B cell (primary cell): Measurements from ENCODE around the gene RUBCNL. TPM values are rescaled to one million over a fixed set of nuclear protein-coding genes. Genes with fewer than 3 reads are reported as not detected.
A peak's percentile ranks its signal among the peaks of the same experiment; 100 is the strongest.

Experiments
- ATAC-seq: fragments of 200-7000 bp; cut with Tn5 transposase; one replicate; pipeline ENCODE4 v1.10.0; 2021; ENCODE audit warnings: low read depth, mild to moderate bottlenecking, moderate number of reproducible peaks, moderate library complexity
- CTCF ChIA-PET: fragments of 350-600 bp; sonication (Branson Sonifier 250); formaldehyde crosslinking; loops from one replicate; lab custom pipeline; 2021; ENCODE audit warnings: antibody characterized with exemption, inconsistent platforms; lab: Charles Lee
- POLR2A ChIA-PET: fragments of 350-600 bp; sonication (Branson Sonifier 250); formaldehyde crosslinking; loops from one replicate; lab custom pipeline; 2021; ENCODE audit warnings: antibody characterized with exemption; lab: Charles Lee
- DNase-seq: peaks from one replicate; pipeline ENCODE4 v3.0.0; 2013
- H2AFZ ChIP-seq: 2 replicates; pipeline ENCODE4 v1.6.1; 2012; ENCODE audit warnings: mild to moderate bottlenecking, low read depth, low read length; ENCODE audit not compliant: insufficient read depth, poor library complexity, severe bottlenecking
- H3K27ac ChIP-seq, 2 donors: 1 replicate in 1 of 2; 2 replicates in 1 of 2; pipeline ENCODE4 v1.5.1; 2012 to 2013; ENCODE audit warnings: low read length in 2 of 2, mild to moderate bottlenecking in 2 of 2, moderate library complexity in 1 of 2
- H3K27me3 ChIP-seq, 4 experiments: fragments of 200-600 bp in 1 of 4; sonication (generic) in 1 of 4; replicated peaks in 1 of 4; 1 replicate in 2 of 4; 2 replicates in 2 of 4; pipeline versions ENCODE4 v1.6.1 to v1.7.0; 2013 to 2016; ENCODE audit warnings: low read length in 3 of 4, mild to moderate bottlenecking in 2 of 4, mixed read lengths in 1 of 4, moderate library complexity in 1 of 4; ENCODE audit not compliant: insufficient read depth in 4 of 4, control insufficient read depth in 3 of 4; ENCODE audit errors: control extremely low read depth in 1 of 4
- H3K36me3 ChIP-seq, 2 experiments: replicated peaks in 1 of 2; 1 replicate in 1 of 2; 2 replicates in 1 of 2; pipeline versions ENCODE4 v1.6.1 to v1.7.1; 2013; ENCODE audit warnings: low read length in 1 of 2; ENCODE audit not compliant: insufficient read depth in 2 of 2, control insufficient read depth in 1 of 2; ENCODE audit errors: control extremely low read depth in 1 of 2, extremely low read depth in 1 of 2
- H3K4me1 ChIP-seq, 2 donors: fragments of 200-600 bp in 1 of 2; sonication (generic) in 1 of 2; 1 replicate in 1 of 2; 2 replicates in 1 of 2; pipeline versions ENCODE4 v1.5.1 to v1.6.1; 2013 to 2017; ENCODE audit warnings: low read length in 2 of 2; ENCODE audit not compliant: control insufficient read depth in 2 of 2, insufficient read depth in 2 of 2
- H3K4me2 ChIP-seq: replicated peaks from 2 replicates; pipeline ENCODE3; 2012; ENCODE audit warnings: mild to moderate bottlenecking, low read depth, low read length; ENCODE audit not compliant: poor library complexity, severe bottlenecking
- H3K4me3 ChIP-seq, 5 experiments: fragments of 200-600 bp in 1 of 5; sonication (generic) in 1 of 5; 1 replicate in 3 of 5; 2 replicates in 2 of 5; pipeline versions ENCODE4 v1.5.1 to v1.7.0; 2011 to 2016; ENCODE audit warnings: low read length in 4 of 5, mild to moderate bottlenecking in 4 of 5, low read depth in 2 of 5, control low read depth in 1 of 5, moderate library complexity in 1 of 5; ENCODE audit not compliant: insufficient read depth in 1 of 5; ENCODE audit errors: control extremely low read depth in 1 of 5, extremely low read depth in 1 of 5
- H3K79me2 ChIP-seq: fragments of 200-600 bp; sonication (generic); one replicate; pipeline ENCODE4 v1.6.0; 2016; ENCODE audit warnings: low read length; ENCODE audit not compliant: control insufficient read depth, insufficient read depth
- H3K9ac ChIP-seq: fragments of 200-600 bp; sonication (generic); 2 replicates; pipeline ENCODE4 v1.6.1; 2017; ENCODE audit warnings: mild to moderate bottlenecking, low read length, moderate library complexity
- H3K9me3 ChIP-seq, 3 donors: one replicate each; pipeline versions ENCODE4 v1.6.1 to v1.7.1; 2013; ENCODE audit warnings: low read length in 2 of 3; ENCODE audit not compliant: control insufficient read depth in 2 of 3, insufficient read depth in 1 of 3; ENCODE audit errors: control extremely low read depth in 1 of 3
- H4K20me1 ChIP-seq: 2 replicates; pipeline ENCODE4 v1.6.0; 2012; ENCODE audit warnings: mild to moderate bottlenecking, low read length; ENCODE audit not compliant: insufficient read depth, control insufficient read depth, poor library complexity, severe bottlenecking
- H3K27ac Mint-ChIP-seq: one replicate; pipeline ENCODE4 v1.8.0; 2021; ENCODE audit warnings: mixed read lengths
- H3K27me3 Mint-ChIP-seq: one replicate; pipeline ENCODE4 v1.8.0; 2021; ENCODE audit warnings: mixed read lengths
- H3K4me1 Mint-ChIP-seq: one replicate; pipeline ENCODE4 v1.8.0; 2021; ENCODE audit warnings: mixed read lengths
- H3K4me3 Mint-ChIP-seq: one replicate; pipeline ENCODE4 v1.8.0; 2021; ENCODE audit warnings: mixed read lengths
- H3K9me3 Mint-ChIP-seq: one replicate; pipeline ENCODE4 v1.8.0; 2022; ENCODE audit warnings: mixed read lengths; ENCODE audit not compliant: insufficient read depth
- EZH2 ChIP-seq: IDR thresholded peaks from 2 replicates; pipeline ENCODE4 v1.6.1; 2012; ENCODE audit warnings: borderline replicate concordance, low read depth, mild to moderate bottlenecking, moderate library complexity, low read length; ENCODE audit not compliant: insufficient read depth, poor library complexity, severe bottlenecking
- WGBS: methylation state at CpG from one replicate; pipeline ENCODE4 v1.1.5; 2013; ENCODE audit warnings: missing lambda C conversion rate; ENCODE audit not compliant: insufficient coverage; 5-methylcytosine and 5-hydroxymethylcytosine counted together
- intact Hi-C: fragments of 100-400 bp; cut with micrococcal nuclease; formaldehyde crosslinking; loops from one replicate; pipeline ENCODE4 v1.10.0; 2022
- polyA plus RNA-seq: library from polyadenylated mRNA; depleted of rRNA; stranded (reverse); fragments of >200 nt; gene quantifications from 2 replicates; pipeline ENCODE4 v1.2.3, GENCODE V29; 2012
- total RNA-seq, 2 donors: library from RNA; stranded (reverse); fragments of 120-200 nt in 1 of 2; gene quantifications; 1 replicate in 1 of 2; 2 replicates in 1 of 2; pipeline versions ENCODE4 v1.2.3 to v1.2.4, GENCODE V29; 2013 to 2022
- TF ChIP-seq, protein P1 (sequence below): fragments of 200-600 bp; IDR thresholded peaks from one replicate; pipeline ENCODE4 v1.8.0; 2022; ENCODE audit warnings: antibody characterized with exemption, mild to moderate bottlenecking

RUBCNL gene
- total and polyA plus RNA-seq, 2 donors (not counting 1 experiment from before 2014, with no cell fraction given), result 185 to 370 TPM

DNA sequence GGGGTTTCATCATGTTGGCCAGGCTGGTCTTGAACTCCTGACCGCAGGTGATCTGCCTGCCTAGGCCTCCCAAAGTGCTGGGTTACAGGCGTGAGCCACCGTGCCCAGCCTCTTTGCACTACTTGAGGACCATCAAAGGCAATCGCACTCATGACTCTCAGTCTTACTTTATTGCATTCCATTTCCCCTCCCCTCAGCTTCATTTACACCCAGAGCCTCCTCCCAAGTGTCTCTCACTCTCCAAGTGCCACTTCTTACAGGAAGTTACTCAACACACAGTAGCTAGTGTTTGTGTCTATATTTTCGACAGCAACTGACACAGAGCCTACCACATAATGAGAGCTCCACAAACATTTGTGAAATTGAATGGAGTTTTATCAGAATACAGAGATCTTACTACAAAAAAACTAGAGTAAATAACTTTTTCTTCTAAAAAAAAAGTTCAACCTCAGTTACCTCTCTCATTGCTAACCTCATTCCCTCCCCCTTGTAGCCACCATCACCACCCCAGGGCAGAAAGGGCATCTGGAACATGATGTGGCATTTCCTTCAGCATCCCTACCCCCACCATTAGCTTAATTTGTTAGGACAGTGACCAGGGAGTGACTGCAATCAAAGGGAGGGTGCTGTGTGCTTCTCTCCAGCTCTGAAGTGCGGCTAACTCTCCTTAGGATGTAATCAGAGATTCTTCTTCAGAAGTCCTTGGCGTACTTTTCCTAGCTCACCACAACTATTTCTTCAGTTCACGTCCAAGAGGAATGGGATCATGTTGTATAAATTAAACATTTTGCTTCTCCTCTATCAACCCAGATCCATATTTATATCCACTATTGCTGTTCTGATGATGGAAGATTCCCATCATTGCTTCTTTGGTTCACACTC, 17.0 kb upstream of the RUBCNL start:
- peak overlapping the region; percentile 5 for H3K4me3 Mint-ChIP-seq
- no peaks in the 10 kb centered on the region for H3K27me3 Mint-ChIP-seq
- ATAC-seq, result no peak
- ChIA-PET CTCF (interaction anchor here (0.8 to 1.3 kb wide), 2 partner anchors 35 to 230 kb away, joined by 3 to 4 read pairs; no protein-coding TSS in a partner anchor), POLR2A (interaction anchor here (0.6 to 1.7 kb wide), 2 partner anchors 26 to 45 kb away, joined by 3 to 4 read pairs; no protein-coding TSS in a partner anchor)
- Histone ChIP-seq H3K4me1 (peaks cover 45 to 54% of the 10 kb centered on the region in 2 donors), H3K4me3 (no peak overlapping the region), H3K9ac (no peak overlapping the region), H3K79me2 (peaks cover 6% of the 10 kb centered on the region), H3K27ac (peak overlapping the region in 1 of 2 donors; percentile 8), H4K20me1 (no peaks in the 10 kb centered on the region), H3K4me2 (peak overlapping the region; percentile 41), H2AFZ (no peak overlapping the region), H3K36me3 (no peaks in the 10 kb centered on the region), H3K27me3 (no peaks in the 10 kb centered on the region), H3K9me3 (no peaks in the 10 kb centered on the region)
- DNase-seq, result no peak
- H3K27ac Mint-ChIP-seq, result peak overlapping the region; percentile 37
- H3K4me1 Mint-ChIP-seq, result peaks cover 55% of the 10 kb centered on the region
- TF ChIP-seq, protein P1, sequence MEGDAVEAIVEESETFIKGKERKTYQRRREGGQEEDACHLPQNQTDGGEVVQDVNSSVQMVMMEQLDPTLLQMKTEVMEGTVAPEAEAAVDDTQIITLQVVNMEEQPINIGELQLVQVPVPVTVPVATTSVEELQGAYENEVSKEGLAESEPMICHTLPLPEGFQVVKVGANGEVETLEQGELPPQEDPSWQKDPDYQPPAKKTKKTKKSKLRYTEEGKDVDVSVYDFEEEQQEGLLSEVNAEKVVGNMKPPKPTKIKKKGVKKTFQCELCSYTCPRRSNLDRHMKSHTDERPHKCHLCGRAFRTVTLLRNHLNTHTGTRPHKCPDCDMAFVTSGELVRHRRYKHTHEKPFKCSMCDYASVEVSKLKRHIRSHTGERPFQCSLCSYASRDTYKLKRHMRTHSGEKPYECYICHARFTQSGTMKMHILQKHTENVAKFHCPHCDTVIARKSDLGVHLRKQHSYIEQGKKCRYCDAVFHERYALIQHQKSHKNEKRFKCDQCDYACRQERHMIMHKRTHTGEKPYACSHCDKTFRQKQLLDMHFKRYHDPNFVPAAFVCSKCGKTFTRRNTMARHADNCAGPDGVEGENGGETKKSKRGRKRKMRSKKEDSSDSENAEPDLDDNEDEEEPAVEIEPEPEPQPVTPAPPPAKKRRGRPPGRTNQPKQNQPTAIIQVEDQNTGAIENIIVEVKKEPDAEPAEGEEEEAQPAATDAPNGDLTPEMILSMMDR, result no peak
- no peak for TF ChIP-seq EZH2
- 94% methylated on average over 4 of the region's 8 CpGs for WGBS
- no peaks in the 10 kb centered on the region for H3K9me3 Mint-ChIP-seq
- intact Hi-C loops, result loop anchor here (5.0 kb wide), 1 partner anchor 37 kb away; no protein-coding TSS in a partner anchor

DNA sequence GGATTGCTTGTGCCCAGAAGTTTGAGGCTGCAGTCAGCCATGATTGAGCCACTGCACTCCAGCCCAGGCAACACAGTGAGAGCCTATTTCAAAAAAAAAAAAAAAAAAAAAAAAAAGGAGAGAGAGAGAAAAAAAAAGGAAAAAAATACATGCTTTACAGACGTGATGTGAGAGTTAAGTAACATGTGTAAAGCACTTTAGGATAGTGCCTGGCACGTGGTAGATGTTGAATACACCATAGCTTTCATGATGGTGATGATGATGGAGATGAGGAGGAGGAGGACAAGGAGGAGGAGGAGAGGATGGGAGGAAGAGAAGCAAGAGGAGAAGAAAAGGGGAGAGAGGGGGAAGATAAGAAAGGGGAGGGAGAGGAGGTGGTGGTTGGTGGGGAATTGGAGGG, 15.1 kb upstream of the RUBCNL start:
- H3K9me3 ChIP-seq, result no peaks in the 10 kb centered on the region
- ChIA-PET CTCF (interaction anchor here (0.7 to 1.8 kb wide), 4 partner anchors 15 to 182 kb away, joined by 3 to 7 read pairs (median 3); partner anchors contain the start of gene RUBCNL), POLR2A (no interaction called here)
- H3K36me3 ChIP-seq, result no peaks in the 10 kb centered on the region
- no peak for TF ChIP-seq EZH2
- TF ChIP-seq, protein P1, result no peak
- WGBS, result 93% methylated on average over 2 of the region's 2 CpGs
- intact Hi-C loops, result loop anchor here (5.0 kb wide), 1 partner anchor 35 kb away; no protein-coding TSS in a partner anchor
- peaks cover 45 to 54% of the 10 kb centered on the region in 2 donors for H3K4me1 ChIP-seq
- H3K79me2 ChIP-seq, result peaks cover 11% of the 10 kb centered on the region
- no peak overlapping the region for H3K4me2 ChIP-seq
- Mint-ChIP-seq H3K9me3 (no peaks in the 10 kb centered on the region), H3K4me1 (peaks cover 58% of the 10 kb centered on the region), H3K27ac (peak overlapping the region; percentile 29), H3K27me3 (no peaks in the 10 kb centered on the region), H3K4me3 (no peak overlapping the region)
- no peak for DNase-seq
- H3K4me3 ChIP-seq, result no peak overlapping the region
- no peaks in the 10 kb centered on the region for H4K20me1 ChIP-seq
- peak overlapping the region in 1 of 2 donors; percentile 44 for H3K27ac ChIP-seq
- ATAC-seq, result no peak
- no peak overlapping the region for H2AFZ ChIP-seq
- H3K27me3 ChIP-seq, result no peaks in the 10 kb centered on the region
- H3K9ac ChIP-seq, result no peak overlapping the region
